ENCODE data around the gene SAP130. TPM values are rescaled to one million over a fixed set of nuclear protein-coding genes. Genes with fewer than 3 reads are reported as not detected.

The SAP130 gene
- total RNA-seq, 2 experiments from 2014 or later, result 22.5 to 22.9 TPM

GRCh38 chr2:127968610-127969339, 59.1 kb downstream of the SAP130 start:
- ChIA-PET POLR2A (interaction anchor here (0.7 kb wide), 1 partner anchor 36 kb away, joined by 4 read pairs; no protein-coding TSS in a partner anchor), CTCF (no interaction called here)

- CTCF ChIA-PET, result no interaction called here
- POLR2A ChIA-PET, result no interaction called here
These were observed 66.1 kb downstream of the SAP130 start for GRCh38 chr2:127961729-127962128.

- CTCF ChIA-PET, result interaction anchor here (0.6 kb wide), 1 partner anchor 26 kb away, joined by 3 read pairs; no protein-coding TSS in a partner anchor
- POLR2A ChIA-PET, result no interaction called here
These were observed 70.6 kb downstream of the SAP130 start for GRCh38 chr2:127957240-127957639.

DNA sequence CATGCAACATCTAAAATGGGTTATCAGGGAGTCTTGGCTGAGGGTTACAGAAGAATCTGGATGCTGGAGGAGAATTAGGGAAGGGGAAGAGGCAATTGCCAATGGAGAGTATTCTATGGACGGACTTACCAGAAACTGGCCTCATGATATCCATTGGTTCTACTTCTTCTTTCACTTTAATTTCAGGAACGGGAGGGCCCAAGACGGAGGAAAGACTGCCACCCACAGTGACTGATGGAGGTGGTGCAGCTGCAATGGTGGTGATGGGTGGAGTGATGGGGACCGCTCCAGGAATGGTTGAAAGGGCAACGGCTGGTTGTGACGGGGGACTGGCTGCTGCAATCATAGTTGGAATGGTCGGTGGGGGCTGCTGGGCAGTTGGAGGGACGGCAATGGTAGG, 73.0 kb downstream of the SAP130 start:
- CTCF ChIA-PET, result no interaction called here

DNA sequence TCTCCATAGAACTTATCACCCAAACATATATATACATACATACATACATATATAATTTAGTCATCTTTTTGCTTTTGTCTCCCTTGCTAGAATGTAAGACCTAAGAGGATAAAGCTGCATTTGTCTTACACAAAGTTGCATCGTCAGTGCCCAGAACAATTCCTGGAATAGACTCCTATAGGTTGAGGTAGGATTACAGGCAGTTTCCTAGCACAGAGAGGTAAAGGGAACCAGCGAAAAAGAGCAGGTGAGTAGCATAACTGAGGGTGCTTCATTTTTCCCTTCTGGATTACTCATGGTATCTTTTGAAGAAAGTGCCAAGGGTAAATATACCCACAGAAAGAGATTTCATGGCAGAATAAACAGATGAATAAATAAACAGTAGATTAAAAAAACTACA, 74.0 kb downstream of the SAP130 start:
- ChIA-PET POLR2A (no interaction called here), CTCF (no interaction called here)

More for the DNA sequence above, 73.0 kb downstream of the SAP130 start:
- POLR2A ChIA-PET, result no interaction called here

DNA sequence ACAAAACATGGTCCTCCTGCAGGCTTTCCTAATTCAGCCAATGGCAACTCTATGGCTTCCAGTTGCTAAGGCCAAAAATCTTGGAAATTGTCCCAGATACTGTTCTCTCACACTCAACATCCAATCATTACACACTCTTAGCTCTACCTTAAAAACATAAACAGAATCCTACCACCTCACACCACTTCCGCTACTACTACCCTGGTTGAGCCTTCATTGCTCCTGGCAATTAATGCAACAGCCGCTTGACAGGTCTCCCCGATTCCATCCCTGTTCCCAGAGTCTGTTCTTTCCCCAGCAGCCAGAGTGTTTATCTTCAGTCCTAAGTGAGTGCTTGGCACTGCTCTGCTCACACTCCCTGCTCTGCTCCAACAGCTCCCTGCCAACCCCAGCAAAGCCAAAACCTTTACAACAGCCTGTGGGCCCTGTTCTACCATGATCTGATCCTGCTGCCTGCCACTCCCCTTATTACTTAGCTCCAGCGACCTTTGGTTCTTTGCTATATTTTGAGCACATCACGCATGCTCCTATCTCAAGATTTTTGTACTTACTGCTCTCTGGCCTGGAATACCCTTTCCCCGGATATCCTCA, 74.6 kb downstream of the SAP130 start:
- ChIA-PET POLR2A (no interaction called here), CTCF (no interaction called here)

DNA sequence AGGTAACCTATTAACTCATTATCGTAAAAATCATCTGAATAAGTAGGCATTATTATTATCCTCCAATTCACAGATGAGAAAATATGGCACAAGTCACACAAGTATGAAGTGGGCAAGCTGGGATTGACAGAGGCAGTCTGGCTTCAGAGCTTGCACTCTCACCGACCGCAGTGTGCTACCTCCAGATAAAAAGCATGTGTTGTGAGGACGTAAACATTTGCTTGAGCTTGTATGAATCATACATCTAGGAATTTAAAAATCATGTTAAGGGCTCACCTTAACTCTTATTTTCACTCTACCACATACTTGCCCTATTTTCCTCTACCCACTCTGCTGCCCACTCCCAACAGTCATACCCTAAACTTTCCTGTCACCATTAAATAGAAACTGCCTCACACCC, 76.8 kb downstream of the SAP130 start:
- POLR2A ChIA-PET, result no interaction called here
- CTCF ChIA-PET, result no interaction called here

- ChIA-PET CTCF (no interaction called here), POLR2A (no interaction called here)
These were observed 77.6 kb downstream of the SAP130 start for GRCh38 chr2:127950264-127950663.

DNA sequence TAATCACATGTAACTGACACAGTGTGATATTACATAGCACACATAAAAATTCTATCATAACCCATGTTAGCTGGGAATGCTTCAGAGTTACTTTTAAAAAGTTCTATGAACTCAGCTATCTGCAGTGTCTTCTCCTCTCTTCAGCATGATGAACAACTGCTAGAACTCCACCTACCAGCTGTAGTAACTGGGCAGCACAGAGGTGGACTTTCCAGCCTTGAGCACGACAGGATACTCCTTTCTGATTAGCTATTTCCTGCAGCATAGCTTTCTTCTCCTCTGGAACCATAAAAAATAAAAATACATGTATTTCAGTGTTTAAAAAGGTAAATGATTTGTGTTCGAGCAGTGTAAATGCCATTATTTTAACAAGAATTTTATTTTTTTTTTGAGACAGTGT, 82.6 kb downstream of the SAP130 start:
- ChIA-PET CTCF (interaction anchor here (1.1 kb wide), 1 partner anchor 14 kb away, joined by 3 read pairs; no protein-coding TSS in a partner anchor), POLR2A (no interaction called here)

GRCh38 chr2:127943186-127943585, 84.7 kb downstream of the SAP130 start:
- POLR2A ChIA-PET, result no interaction called here
- CTCF ChIA-PET, result no interaction called here

GRCh38 chr2:127942002-127942401, 85.9 kb downstream of the SAP130 start:
- POLR2A ChIA-PET, result no interaction called here
- CTCF ChIA-PET, result no interaction called here

DNA sequence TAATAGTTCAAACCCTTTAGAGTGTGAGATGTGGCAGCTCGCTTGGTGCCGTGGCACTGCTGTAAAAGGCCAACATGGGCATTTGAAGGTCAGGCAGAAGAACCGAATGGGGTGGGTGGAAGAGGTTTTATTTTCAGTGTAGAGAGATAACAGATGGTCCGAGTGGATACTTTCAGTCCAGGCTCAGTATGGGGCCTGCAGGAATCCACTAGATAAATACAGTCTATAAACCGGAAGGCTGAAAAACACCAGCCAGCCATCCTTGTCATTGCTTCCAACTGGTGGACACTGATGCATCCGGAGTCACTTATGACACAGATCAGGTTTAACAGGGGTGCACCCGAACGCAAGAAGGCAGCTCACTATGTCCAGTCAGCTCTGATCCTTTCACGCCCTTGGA, 86.4 kb downstream of the SAP130 start:
- CTCF ChIA-PET, result no interaction called here
- POLR2A ChIA-PET, result no interaction called here

DNA sequence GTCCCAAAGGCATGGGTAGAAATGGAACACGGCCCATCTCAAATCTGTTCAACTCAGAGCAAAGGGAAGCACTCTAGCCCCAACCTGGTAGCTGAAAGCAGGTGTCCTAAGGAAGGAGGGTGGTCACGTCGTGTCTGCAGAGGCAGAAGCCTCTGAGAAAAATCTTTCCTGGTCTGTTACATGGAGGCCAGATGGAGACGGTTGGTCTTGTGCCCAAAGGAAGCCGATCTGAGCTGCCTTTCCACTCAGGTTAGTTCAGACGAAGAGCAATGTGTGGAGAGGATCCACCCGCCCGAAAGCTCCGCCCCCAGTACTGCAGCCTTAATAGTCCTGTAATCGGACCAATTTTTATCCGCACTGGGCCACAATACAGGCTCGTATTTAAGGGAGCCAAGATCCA, 87.2 kb downstream of the SAP130 start:
- POLR2A ChIA-PET, result no interaction called here
- CTCF ChIA-PET, result no interaction called here

DNA sequence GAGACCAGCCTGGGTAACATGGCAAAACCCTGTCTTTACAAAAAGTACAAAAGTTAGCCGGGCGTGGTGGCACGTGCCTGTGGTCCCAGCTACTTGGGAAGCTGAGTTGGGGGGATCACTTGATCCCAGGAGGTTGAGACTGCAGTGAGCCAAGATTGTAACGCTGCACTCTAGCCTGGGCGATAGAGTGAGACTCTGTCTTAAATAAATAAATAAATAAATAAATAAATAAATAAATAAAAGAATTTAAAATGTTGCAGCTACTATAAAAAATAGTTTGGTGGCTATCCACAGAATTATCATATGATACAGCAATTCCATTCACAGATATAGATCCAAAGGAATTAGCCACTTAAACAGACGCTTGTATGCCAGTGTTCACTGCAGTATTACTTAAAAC, 92.5 kb downstream of the SAP130 start:
- CTCF ChIA-PET, result no interaction called here

GRCh38 chr2:127932199-127932876, 95.5 kb downstream of the SAP130 start:
- ChIA-PET POLR2A (no interaction called here), CTCF (interaction anchor here (0.7 to 1.8 kb wide), 2 partner anchors 13 to 65 kb away, joined by 3 to 4 read pairs; no protein-coding TSS in a partner anchor)

More for the DNA sequence above, 92.5 kb downstream of the SAP130 start:
- POLR2A ChIA-PET, result no interaction called here

DNA sequence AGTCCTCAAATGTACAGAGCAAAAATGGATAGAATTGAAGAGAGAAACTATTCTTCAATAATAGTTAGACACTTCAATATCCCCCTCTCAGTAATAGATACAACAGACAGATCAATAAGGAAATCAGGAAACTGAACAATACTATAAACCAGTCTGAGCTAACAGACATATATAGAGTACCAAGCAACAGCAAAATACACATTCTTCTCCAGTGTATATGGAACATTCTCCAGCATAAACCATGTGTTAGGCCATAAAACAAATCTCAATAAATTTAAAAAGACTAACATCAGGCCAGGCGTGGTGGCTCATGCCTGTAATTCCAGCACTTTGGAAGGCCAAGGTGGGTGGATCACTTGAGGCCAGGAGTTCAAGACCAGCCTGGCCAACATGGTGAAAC, 98.4 kb downstream of the SAP130 start:
- ChIA-PET POLR2A (no interaction called here), CTCF (no interaction called here)

DNA sequence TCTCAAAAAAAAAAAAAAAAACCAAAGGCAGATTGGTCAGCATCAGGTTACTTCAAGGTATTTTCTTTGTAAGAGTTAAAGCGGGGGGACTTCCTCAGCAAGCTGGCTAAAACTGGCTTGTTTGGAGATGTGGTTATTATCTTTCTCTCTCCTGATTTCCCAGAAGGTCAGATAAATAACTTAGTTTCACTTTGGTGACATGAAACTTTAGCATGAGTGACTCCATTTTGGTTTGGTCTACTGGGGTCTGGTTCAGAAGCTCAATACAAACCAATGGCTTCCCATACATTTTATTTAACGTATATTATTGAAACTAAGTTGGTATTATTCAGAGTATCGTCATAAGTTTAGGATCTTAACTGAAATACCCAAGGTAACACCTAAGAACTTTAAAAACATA, 100.5 kb downstream of the SAP130 start:
- CTCF ChIA-PET, result no interaction called here
- POLR2A ChIA-PET, result no interaction called here

DNA sequence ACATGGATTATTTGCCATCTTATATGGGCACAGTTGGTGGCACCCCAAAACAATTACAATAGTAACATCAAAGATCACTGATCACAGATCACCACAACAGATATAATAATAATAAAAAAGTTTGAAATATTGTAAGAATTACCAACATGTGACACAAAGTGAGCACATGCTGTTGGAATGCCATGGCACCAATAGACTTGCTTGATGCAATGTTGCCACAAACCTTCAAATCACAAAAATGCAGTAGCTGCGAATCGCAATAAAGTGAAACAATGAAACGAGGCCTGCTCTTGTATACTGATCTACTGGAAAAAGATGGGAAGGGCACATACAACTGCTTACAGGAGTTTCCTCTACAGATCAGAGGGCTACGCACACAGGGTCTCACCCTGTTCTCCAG, 109.9 kb downstream of the SAP130 start:
- ChIA-PET CTCF (no interaction called here), POLR2A (no interaction called here)

- ChIA-PET CTCF (interaction anchor here (0.6 kb wide), 1 partner anchor 327 kb away, joined by 3 read pairs; no protein-coding TSS in a partner anchor), POLR2A (no interaction called here)
These were observed 113.9 kb downstream of the SAP130 start for GRCh38 chr2:127913808-127914457.

GRCh38 chr2:127911737-127912136, 116.1 kb downstream of the SAP130 start:
- CTCF ChIA-PET, result no interaction called here
- POLR2A ChIA-PET, result no interaction called here

- POLR2A ChIA-PET, result no interaction called here
- CTCF ChIA-PET, result no interaction called here
These were observed 117.4 kb downstream of the SAP130 start for GRCh38 chr2:127910415-127910814.
